GM18498 (cell line): Measurements from ENCODE around the gene MICALL2.
A peak's percentile ranks its signal among the peaks of the same experiment; 100 is the strongest.

Experiments
- ATAC-seq: cut with Tn5 transposase; IDR thresholded peaks from one replicate; pipeline ENCODE4 v1.9.1; 2021; ENCODE audit warnings: mild to moderate bottlenecking, moderate library complexity; ENCODE audit not compliant: unreplicated experiment

The MICALL2 gene

GRCh38 chr7:1458683-1459511 is at the start of gene MICALL2:
MICALL2 (minus strand) TSS chr7:1459470; CDS start chr7:1459326, 144 bp downstream.
- peak; percentile 28 for ATAC-seq

DNA sequence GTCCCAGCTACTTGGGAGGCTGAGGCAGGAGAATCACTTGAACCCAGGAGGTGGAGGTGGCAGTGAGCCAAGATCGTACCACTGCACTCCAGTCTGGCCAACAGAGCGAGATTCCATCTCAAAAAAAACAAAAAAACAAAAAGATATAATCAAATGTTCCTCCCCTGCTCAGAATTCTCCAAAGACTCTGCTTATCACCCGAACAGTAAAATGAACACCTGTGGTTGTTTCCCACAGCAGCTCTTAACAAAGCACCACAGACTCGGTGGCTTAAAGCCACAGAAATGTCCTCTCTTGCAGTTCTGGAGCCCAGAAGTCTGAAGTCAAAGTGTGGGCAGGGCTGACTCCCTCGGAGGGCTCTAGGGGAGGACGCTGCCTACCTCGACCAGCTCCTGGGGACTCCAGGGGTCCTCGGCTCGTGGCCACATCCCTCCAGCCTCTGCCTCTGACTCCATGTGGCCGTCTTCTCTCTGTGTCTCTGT is 49.0 kb upstream of the MICALL2 start:
- no peak for ATAC-seq

GRCh38 chr7:1505731-1506550 is 46.7 kb upstream of the MICALL2 start:
- ATAC-seq, result no peak

- peak; percentile 85 for ATAC-seq
Observed at GRCh38 chr7:1503816-1504775, 44.8 kb upstream of the MICALL2 start, which contains the start of gene INTS1. INTS1 (minus strand) TSS chr7:1504389; CDS start chr7:1503960, 429 bp downstream.

DNA sequence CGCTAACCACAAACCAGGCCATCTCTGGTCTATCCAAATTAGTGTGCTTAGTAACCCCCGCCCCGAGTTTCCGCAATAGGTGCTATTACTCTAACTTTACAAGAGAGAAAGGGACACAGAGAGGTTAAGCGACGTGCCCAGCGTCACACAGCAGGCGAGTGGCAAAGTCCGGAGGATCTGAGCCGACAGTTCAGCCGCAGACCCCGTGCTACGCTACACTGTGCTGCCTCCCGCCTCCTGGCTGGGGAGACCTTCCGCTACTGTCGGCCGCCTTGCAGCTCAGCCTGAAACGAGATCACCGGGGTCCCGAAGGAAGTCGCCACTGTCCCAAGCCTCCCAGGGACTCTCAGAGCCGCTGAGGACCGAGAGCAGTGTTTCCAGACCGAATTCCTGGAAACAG is 44.1 kb upstream of the MICALL2 start:
- no peak for ATAC-seq

- no peak for ATAC-seq
Observed at GRCh38 chr7:1502845-1503244, 43.6 kb upstream of the MICALL2 start.

- no peak for ATAC-seq
Observed at GRCh38 chr7:1501487-1502270, 42.4 kb upstream of the MICALL2 start.

DNA sequence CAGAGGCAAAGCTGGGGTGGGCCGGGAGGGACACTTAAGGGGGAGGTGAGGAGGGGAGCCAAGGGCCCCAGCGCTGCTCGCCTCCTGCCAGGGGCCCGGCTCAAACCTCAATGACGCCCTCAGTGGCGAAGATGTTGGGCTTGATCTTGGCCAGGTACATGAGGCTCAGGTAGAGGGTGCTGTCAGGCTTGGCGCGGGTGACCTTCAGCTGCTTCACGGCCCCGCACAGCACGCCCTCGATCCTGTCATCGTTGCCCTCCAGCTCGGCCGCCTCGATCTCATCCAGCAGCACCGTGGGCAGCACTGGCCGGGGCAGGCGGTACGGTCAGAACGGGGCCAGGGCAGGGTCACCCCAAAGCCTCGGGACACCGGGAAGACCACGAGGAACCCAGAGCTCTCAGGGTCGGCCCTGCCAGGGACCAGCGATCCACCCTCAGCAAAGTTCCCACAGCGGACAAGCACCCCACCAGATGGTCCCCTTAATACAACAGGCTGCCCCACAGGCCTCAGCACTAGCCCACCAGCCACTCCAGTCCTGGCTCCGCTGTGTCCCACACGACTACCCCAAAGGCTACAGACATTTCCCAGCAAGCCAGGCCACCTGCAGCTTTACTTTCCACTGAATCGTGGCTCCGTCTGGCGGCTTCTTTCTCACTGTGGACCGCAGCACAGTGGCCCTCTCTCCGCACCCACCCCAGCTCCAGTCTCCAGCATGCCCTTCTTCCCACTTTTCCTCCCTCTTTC is 41.0 kb upstream of the MICALL2 start:
- ATAC-seq, result no peak

DNA sequence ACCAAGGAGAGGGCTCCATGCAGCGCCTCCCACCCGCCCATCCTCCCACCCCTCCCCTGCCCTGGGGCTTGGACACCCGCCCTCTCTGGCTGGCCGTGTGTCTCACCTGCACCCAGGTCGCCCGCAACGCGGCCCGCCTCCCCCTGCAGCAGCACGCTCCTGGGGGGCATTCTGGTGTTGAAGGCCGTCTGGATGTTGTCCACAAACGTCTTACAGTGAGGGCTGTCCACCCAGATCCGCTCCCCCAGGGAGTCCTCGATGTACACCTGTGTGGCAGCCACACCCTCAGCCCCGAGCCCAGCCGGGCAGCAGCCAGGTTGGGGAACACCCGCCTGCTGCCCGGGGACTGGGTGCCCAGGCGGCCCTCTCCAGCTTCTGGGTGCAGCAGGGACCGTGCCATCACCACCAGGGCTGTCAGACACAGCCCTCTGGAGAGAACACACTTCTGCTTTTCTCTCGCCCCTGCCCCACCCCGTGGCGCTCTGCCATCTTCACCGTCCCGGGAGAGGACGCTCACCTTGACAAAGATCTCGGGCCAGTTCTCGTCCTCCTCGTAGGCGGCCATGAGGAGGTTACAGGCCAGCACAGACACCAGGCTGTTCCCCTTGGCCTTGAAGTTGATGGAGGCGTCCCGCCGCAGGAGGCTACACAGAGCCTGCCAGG is 40.2 kb upstream of the MICALL2 start:
- ATAC-seq, result no peak

DNA sequence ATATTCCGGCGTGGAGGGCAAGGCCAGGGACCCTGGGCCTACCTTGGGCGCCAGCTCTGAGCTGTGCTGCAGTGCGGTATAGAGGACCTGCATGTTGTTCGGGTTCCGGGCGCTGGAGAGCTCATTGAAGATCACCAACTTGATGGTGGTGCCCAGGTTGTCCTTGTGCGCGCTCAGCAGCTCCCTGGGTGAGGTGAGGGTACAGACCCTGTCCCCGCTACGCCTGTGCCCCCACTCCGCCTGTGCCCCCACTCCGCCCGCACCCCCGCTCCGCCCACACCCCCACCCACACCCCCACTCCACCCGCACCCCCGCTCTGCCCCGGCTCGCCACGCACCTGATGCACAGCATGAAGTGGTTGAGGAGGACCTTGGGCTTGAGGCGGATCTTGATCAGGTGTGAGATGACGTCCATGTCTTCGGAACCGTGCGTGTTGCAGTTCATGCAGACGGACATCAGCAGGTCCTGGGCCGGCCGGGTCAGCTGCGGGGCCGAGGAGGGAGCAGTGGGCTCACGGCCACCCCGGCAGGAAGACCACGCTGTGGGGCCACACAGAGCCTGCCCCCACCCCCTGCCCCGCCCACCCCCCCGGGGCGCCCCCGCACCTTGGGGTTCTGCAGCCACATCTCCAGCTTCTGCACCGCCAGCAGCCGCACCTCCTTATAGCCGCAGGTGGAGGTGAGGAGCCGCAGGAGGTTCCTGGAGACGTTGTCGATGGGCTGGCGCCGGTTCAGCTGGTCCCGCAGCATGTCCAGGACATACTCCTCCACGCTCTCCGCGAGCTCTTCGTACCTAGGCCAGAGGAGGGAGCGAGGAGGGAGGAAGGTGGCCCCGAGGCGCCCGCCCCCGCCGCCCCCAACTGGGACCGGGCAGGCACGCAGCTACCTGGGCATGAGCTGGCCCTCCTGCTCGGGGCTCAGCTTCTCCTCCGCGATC is 39.4 kb upstream of the MICALL2 start:
- no peak for ATAC-seq

DNA sequence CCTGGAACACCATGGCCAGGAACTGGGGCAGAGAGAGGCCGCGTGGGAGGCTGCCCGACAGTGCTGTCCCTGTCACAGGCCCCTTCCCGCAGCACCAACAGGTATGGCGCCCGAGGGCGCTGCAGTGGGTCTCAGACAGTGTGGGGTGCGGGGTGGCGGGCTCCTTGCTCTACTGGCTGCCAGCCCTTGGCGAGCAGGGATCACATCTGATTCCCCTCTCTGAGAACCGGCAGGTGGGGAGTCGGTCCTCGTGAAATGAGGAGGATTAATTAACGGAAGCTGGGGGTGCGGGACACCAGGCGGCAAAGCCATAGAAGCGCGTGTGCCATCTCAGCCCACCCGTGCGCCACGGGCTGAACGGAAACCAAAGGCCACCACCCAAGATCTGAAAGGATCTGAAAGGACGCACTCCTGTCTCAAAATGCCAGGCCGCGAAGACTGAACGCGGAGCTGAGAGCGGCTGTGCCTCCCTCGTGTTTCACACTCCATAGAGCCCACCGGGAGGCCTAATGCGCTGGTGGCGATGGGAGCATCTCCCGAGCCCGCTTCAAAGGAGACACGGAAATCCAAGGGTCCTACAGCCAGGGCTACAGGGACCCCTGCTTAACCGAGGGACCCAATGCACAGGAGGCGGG is 38.1 kb upstream of the MICALL2 start:
- no peak for ATAC-seq

DNA sequence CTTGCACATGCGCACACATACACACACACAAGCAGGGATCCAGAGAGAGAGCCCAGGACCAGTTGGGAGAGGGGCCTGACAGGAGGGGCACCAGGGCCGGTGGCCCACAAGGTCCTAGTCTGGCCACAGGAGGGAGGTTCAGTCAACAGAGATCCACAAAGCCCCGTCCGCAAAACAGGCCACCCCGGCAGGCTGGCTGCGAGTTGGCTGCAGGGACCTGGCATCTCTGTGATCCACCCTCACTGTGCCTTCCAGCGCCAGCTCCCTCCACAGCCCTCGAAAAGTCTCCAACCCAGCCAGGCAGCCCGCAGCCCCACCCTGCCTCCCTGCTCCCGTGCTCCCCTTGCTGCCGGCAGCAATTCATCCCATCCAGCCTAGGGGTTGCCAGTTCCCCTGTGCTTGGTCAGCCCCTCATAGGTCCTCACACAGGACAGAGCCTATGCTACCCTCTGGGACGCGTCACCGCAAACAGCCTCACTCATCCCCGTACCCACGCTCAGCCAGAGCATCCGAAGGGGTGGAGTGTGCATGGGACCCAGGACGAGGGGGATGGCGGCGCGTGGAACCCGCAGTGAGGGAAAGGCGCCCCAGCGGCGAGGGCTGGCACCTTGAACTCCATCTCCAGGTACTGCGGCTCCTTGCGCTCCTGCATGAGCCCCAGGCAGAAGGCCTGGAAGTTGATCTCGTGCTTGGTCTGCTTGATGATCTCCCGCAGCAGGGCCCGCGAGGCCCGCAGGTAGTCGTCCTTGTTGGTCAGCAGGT is 37.4 kb upstream of the MICALL2 start:
- ATAC-seq, result no peak

DNA sequence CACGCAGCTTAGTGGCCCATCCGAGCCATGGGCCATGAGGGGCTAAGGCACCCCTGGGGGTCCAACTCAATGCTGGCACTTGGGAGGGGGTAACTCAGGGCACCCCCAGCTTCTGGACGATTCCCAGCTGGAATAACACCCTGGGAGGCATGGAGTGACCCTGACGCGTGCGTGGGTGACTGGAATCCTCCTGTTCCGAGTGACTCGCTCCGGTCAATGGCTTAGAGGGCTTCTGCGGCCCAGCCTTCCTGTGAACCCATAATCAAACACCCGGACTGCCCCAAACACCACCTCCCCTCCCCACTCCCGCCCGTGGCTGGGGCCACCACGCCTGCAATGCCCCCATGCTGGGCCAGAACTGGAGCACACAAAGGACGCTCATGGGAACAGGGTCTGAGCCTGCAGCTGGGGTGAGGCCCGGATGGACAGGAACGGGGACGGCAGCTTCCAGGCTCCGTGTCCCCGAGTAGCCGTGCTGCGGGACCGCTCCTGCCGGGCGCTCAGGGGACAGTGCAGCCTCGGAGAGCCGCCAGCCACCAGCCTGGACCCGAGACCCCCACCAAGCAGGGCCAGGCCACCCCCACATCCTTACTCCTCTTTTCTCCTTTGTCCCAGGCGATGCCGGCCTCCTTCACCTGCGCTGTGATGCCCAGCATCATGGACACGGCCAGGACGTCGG is 36.4 kb upstream of the MICALL2 start:
- no peak for ATAC-seq

DNA sequence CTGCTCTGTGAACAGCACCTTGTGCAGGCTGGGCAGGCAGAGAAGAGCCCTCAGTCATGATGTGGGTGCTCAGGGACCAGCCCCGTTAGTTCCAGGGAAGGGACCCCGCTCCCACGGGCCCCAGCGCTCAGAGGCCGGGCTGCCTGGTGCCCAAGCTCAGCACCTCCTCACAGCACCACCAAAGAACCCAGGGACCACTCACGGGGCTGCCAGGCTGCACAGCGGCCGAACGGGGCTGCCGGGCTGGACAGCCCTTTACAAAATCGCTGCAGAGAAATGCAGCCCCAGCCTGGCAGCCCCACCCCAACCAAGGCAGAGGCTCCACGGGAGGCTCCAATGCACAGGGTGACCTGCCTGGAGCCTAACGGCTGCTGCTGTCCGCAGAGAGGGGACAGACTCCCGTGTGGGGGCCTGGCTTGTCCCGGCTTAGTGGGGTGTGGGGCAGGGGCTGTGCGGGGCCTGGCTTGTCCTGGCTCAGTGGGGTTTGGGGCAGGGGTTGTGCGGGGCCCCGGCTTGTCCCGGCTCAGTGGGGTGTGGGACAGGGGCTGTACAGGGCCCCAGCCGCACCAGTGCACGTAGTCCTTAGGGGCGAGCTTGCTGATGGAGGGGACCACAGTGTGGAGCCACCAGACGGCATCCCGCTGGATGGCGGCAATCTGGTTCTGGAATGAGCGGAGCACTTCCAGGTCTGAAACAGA is 35.7 kb upstream of the MICALL2 start:
- ATAC-seq, result no peak

GRCh38 chr7:1494447-1494846 is 35.2 kb upstream of the MICALL2 start:
- ATAC-seq, result no peak
